IMR-90 (cell line): ENCODE results near the gene CLEC2B. TPM values are rescaled to one million over a fixed set of nuclear protein-coding genes. Genes with fewer than 3 reads are reported as not detected.

Experiments
- ATAC-seq: fragments of 200-7000 bp; cut with Tn5 transposase; 2 replicates; pipeline ENCODE4 v1.9.1; 2020; ENCODE audit warnings: low read depth, mild to moderate bottlenecking, moderate library complexity
- BruUV-seq: library from RNA; stranded (reverse); fragments of 400-500 nt; replicated peaks from 2 replicates; lab custom pipeline; 2021; lab: Mats Ljungman, UMichigan
- CTCF ChIA-PET: fragments of 300-600 bp; formaldehyde crosslinking; extraction: SDS; loops from one replicate; lab custom pipeline; 2021; ENCODE audit warnings: antibody characterized with exemption; lab: Yijun Ruan, JAX
- POLR2A ChIA-PET: fragments of 300-600 bp; sonication (Branson Sonifier 250); formaldehyde crosslinking; loops from one replicate; lab custom pipeline; 2022; ENCODE audit warnings: antibody characterized with exemption; ENCODE audit not compliant: unreplicated experiment; lab: Charles Lee
- DNase-seq: peaks from one replicate; pipeline ENCODE4 v3.0.0; 2013
- H2AFZ ChIP-seq: replicated peaks from 2 replicates; pipeline ENCODE3; 2013; ENCODE audit warnings: low read length, mild to moderate bottlenecking; ENCODE audit not compliant: poor library complexity
- H2AK5ac ChIP-seq: 2 replicates; pipeline ENCODE4 v1.6.1; 2013; ENCODE audit warnings: low read depth, low read length, inconsistent platforms
- H2AK9ac ChIP-seq: replicated peaks from 2 replicates; pipeline ENCODE3; 2013; ENCODE audit warnings: mild to moderate bottlenecking, low read depth, low read length, moderate library complexity; ENCODE audit not compliant: poor library complexity
- H2BK120ac ChIP-seq: 2 replicates; pipeline ENCODE4 v1.6.1; 2013; ENCODE audit warnings: low read depth, low read length, inconsistent platforms
- H2BK15ac ChIP-seq: 3 replicates; pipeline ENCODE4 v1.6.1; 2013; ENCODE audit warnings: low read depth, low read length, inconsistent platforms
- H2BK20ac ChIP-seq: 2 replicates; pipeline ENCODE4 v1.6.1; 2013; ENCODE audit warnings: low read depth, mild to moderate bottlenecking, inconsistent platforms, low read length, moderate library complexity
- H2BK5ac ChIP-seq: 2 replicates; pipeline ENCODE4 v1.6.1; 2013; ENCODE audit warnings: mild to moderate bottlenecking, low read depth, low read length, inconsistent platforms; ENCODE audit not compliant: poor library complexity, severe bottlenecking
- H3K14ac ChIP-seq: replicated peaks from 2 replicates; pipeline ENCODE4 v1.6.1; 2013; ENCODE audit warnings: low read depth, low read length, inconsistent platforms
- H3K18ac ChIP-seq: 2 replicates; pipeline ENCODE4 v1.6.1; 2013; ENCODE audit warnings: low read depth, low read length, control low read depth
- H3K23ac ChIP-seq: 2 replicates; pipeline ENCODE4 v1.6.1; 2013; ENCODE audit warnings: low read depth, low read length, inconsistent platforms
- H3K27ac ChIP-seq: 2 replicates; pipeline ENCODE4 v1.5.1; 2013; ENCODE audit warnings: mild to moderate bottlenecking, control low read depth, low read length; ENCODE audit not compliant: insufficient read depth
- H3K27me3 ChIP-seq: 2 replicates; pipeline ENCODE4 v1.6.1; 2013; ENCODE audit warnings: low read length; ENCODE audit not compliant: control insufficient read depth, insufficient read depth
- H3K36me3 ChIP-seq: 2 replicates; pipeline ENCODE4 v1.6.1; 2013; ENCODE audit warnings: low read length, mixed read lengths; ENCODE audit not compliant: control insufficient read depth, insufficient read depth
- H3K4ac ChIP-seq: 2 replicates; pipeline ENCODE4 v1.6.1; 2013; ENCODE audit warnings: low read depth, low read length, inconsistent platforms
- H3K4me1 ChIP-seq: 2 replicates; pipeline ENCODE4 v1.6.1; 2013; ENCODE audit warnings: low read length, mixed read lengths; ENCODE audit not compliant: control insufficient read depth, insufficient read depth
- H3K4me2 ChIP-seq: 2 replicates; pipeline ENCODE4 v1.6.1; 2013; ENCODE audit warnings: low read depth, mild to moderate bottlenecking, control low read depth, low read length, moderate library complexity
- H3K4me3 ChIP-seq: 2 replicates; pipeline ENCODE4 v1.5.1; 2013; ENCODE audit warnings: low read depth, mild to moderate bottlenecking, control low read depth, low read length, moderate library complexity; ENCODE audit not compliant: insufficient read depth
- H3K56ac ChIP-seq: 2 replicates; pipeline ENCODE4 v1.6.1; 2013; ENCODE audit warnings: low read length, inconsistent platforms; ENCODE audit not compliant: insufficient read depth; ENCODE audit errors: extremely low read depth
- H3K79me1 ChIP-seq, 2 experiments: 2 replicates each; pipeline ENCODE4 v1.6.1; 2013; ENCODE audit warnings: low read length in 2 of 2, inconsistent platforms in 1 of 2, low read depth in 1 of 2
- H3K9ac ChIP-seq: 2 replicates; pipeline ENCODE4 v1.6.1; 2013; ENCODE audit warnings: low read depth, low read length, control low read depth
- H3K9me1 ChIP-seq: 2 replicates; pipeline ENCODE4 v1.6.1; 2013; ENCODE audit warnings: low read length, inconsistent platforms; ENCODE audit not compliant: insufficient read depth
- H3K9me3 ChIP-seq: 2 replicates; pipeline ENCODE4 v1.6.1; 2013; ENCODE audit warnings: low read length; ENCODE audit not compliant: control insufficient read depth, insufficient read depth
- H4K20me1 ChIP-seq: 2 replicates; pipeline ENCODE4 v1.6.1; 2013; ENCODE audit warnings: low read length, inconsistent platforms; ENCODE audit not compliant: insufficient read depth
- H4K5ac ChIP-seq: 2 replicates; pipeline ENCODE4 v1.6.1; 2013; ENCODE audit warnings: mild to moderate bottlenecking, low read depth, low read length, control low read depth
- H4K8ac ChIP-seq, 2 experiments: 2 replicates each; pipeline ENCODE4 v1.6.1; 2013; ENCODE audit warnings: low read depth in 2 of 2, low read length in 2 of 2, control low read depth in 1 of 2, inconsistent platforms in 1 of 2
- H4K91ac ChIP-seq: 2 replicates; pipeline ENCODE4 v1.6.1; 2013; ENCODE audit warnings: low read depth, low read length, inconsistent platforms; ENCODE audit not compliant: insufficient read depth
- WGBS, 2 experiments: methylation state at CpG; one replicate each; pipeline versions ENCODE4 v1.1.5 to v1.1.7; 2013; ENCODE audit warnings: missing lambda C conversion rate in 2 of 2; ENCODE audit not compliant: insufficient read length in 1 of 2; ENCODE audit errors: extremely low coverage in 2 of 2; 5-methylcytosine and 5-hydroxymethylcytosine counted together
- dilution Hi-C: fragments of 300-500 bp; cut with HindIII; formaldehyde crosslinking; loops from one replicate; pipeline ENCODE4 v1.14.3; 2018; ENCODE audit warnings: low sequenced_read_pairs; ENCODE audit not compliant: unreplicated experiment
- in situ Hi-C: fragments of 300-500 bp; cut with MboI; formaldehyde crosslinking; loops from 3 replicates; pipeline ENCODE4 v1.14.3; 2019; ENCODE audit warnings: low sequenced_read_pairs, inconsistent platforms, mixed read lengths
- intact Hi-C: fragments of 100-400 bp; cut with micrococcal nuclease; formaldehyde crosslinking; loops from 2 replicates; pipeline ENCODE4 v1.10.0; 2022
- polyA plus RNA-seq, 3 experiments: library from polyadenylated mRNA; depleted of rRNA; stranded (reverse); fragments of >200 nt; gene quantifications; 2 replicates each; pipeline ENCODE4 v1.2.3, GENCODE V29; 2012; ENCODE audit warnings: low replicate concordance in 1 of 3
- total RNA-seq: library from RNA; depleted of rRNA; stranded (reverse); fragments of >200 nt; gene quantifications from 2 replicates; pipeline ENCODE4 v1.2.3, GENCODE V29; 2012
- TF ChIP-seq, protein P1 (sequence below): fragments of 150-350 bp; IDR thresholded peaks from 2 replicates; pipeline ENCODE4 v1.6.1; 2016; ENCODE audit warnings: low read depth, mild to moderate bottlenecking, low read length, moderate library complexity, borderline replicate concordance

The CLEC2B gene
- total and polyA plus RNA-seq, 2 of the 4 experiments (the other 2 are of a cell fraction), result 0.18 to 0.31 TPM

DNA sequence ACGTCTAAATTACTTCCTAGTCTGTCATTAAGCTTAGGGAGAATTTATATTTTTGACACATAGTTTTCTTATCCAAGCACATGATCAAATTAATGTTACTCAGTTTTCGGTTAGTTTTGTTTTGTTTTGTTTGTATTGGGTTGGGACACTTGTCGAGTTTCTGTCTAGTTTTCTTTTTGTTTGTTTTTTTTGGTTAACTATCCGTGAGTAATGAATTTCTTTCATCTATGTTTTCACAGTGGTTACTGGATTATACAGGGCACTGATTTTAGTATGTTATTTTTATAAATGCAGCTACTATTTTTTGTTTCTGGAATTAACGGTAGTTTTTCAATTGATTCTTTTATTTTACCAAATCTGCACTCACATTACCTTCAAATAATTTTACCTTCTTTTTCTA, 39.2 kb downstream of the CLEC2B start:
- POLR2A ChIA-PET, result no interaction called here
- dilution Hi-C loops, result no loop called here
- no peaks in the 10 kb centered on the region for H4K20me1 ChIP-seq
- in situ Hi-C loops, result no loop called here
- DNase-seq (no peak), ATAC-seq (no peak)
- no peak overlapping the region for H2BK5ac ChIP-seq
- intact Hi-C loops, result no loop called here
- H2AK5ac ChIP-seq, result no peak overlapping the region
- H4K91ac ChIP-seq, result no peak overlapping the region
- BruUV-seq, result no TSS peak
- no peak overlapping the region for H2AFZ ChIP-seq
- no peaks in the 10 kb centered on the region for H3K36me3 ChIP-seq
- H3K14ac ChIP-seq, result no peak overlapping the region
- no peak overlapping the region for H3K4me3 ChIP-seq
- H3K4ac ChIP-seq, result no peak overlapping the region
- H2AK9ac ChIP-seq, result no peak overlapping the region
- no peak overlapping the region for H2BK20ac ChIP-seq
- CTCF ChIA-PET, result interaction anchor here (0.8 kb wide), 1 partner anchor 16 kb away, joined by 5 read pairs; no protein-coding TSS in a partner anchor
- TF ChIP-seq, protein P1, sequence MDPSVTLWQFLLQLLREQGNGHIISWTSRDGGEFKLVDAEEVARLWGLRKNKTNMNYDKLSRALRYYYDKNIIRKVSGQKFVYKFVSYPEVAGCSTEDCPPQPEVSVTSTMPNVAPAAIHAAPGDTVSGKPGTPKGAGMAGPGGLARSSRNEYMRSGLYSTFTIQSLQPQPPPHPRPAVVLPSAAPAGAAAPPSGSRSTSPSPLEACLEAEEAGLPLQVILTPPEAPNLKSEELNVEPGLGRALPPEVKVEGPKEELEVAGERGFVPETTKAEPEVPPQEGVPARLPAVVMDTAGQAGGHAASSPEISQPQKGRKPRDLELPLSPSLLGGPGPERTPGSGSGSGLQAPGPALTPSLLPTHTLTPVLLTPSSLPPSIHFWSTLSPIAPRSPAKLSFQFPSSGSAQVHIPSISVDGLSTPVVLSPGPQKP, result no peak
- H2BK120ac ChIP-seq, result no peak overlapping the region
- no CpG with 5 or more reads among the region's 5 CpGs for WGBS, 2 experiments
- no peaks in the 10 kb centered on the region for H3K27me3 ChIP-seq
- H3K9me1 ChIP-seq, result no peaks in the 10 kb centered on the region
- H4K8ac ChIP-seq, result no peak overlapping the region
- no peaks in the 10 kb centered on the region for H3K9me3 ChIP-seq
- no peak overlapping the region for H3K56ac ChIP-seq
- H3K27ac ChIP-seq, result no peak overlapping the region
- H2BK15ac ChIP-seq, result no peak overlapping the region
- no peak overlapping the region for H3K18ac ChIP-seq
- H3K4me2 ChIP-seq, result no peak overlapping the region
- H3K4me1 ChIP-seq, result no peaks in the 10 kb centered on the region
- H3K23ac ChIP-seq, result no peak overlapping the region
- no peak overlapping the region for H3K9ac ChIP-seq
- no peaks in the 10 kb centered on the region for H3K79me1 ChIP-seq
- no peak overlapping the region for H4K5ac ChIP-seq
